Prostate gland (tissue), 2 donors: ENCODE measurements around the gene KCNN4. TPM values are rescaled to one million over a fixed set of nuclear protein-coding genes. Genes with fewer than 3 reads are reported as not detected.

Experiments
- DNase-seq: peaks from one replicate; pipeline ENCODE4 v3.0.0-alpha.2; 2019; ENCODE audit warnings: low spot score
- H3K27ac ChIP-seq, 2 donors: fragments of 200-600 bp; sonication (generic); 2 replicates each; pipeline ENCODE4 v1.5.1; 2017 to 2019
- H3K27me3 ChIP-seq: fragments of 200-600 bp; sonication (generic); replicated peaks from 2 replicates; pipeline ENCODE4 v1.5.1; 2019; ENCODE audit not compliant: insufficient read depth
- H3K36me3 ChIP-seq, 2 donors: fragments of 200-600 bp; sonication (generic); 1 replicate in 1 of 2; 2 replicates in 1 of 2; pipeline versions ENCODE4 v1.5.1 to v1.8.1; 2017 to 2019
- H3K4me1 ChIP-seq: fragments of 200-600 bp; sonication (generic); replicated peaks from 2 replicates; pipeline ENCODE4 v1.5.1; 2019
- H3K4me3 ChIP-seq, 2 donors: fragments of 200-600 bp; sonication (generic); 2 replicates each; pipeline ENCODE4 v1.5.1; 2017 to 2019
- H3K9me3 ChIP-seq: fragments of 200-600 bp; sonication (generic); 2 replicates; pipeline ENCODE4 v1.5.1; 2017
- CTCF ChIP-seq, 4 experiments: fragments of 200-600 bp in 2 of 4; fragments of 450-650 bp in 2 of 4; sonication (generic) in 2 of 4; IDR thresholded peaks; 1 replicate in 3 of 4; 2 replicates in 1 of 4; pipeline ENCODE4 v1.5.1; 2016 to 2019; ENCODE audit warnings: antibody characterized with exemption in 4 of 4, mild to moderate bottlenecking in 2 of 4, moderate library complexity in 2 of 4
- POLR2A ChIP-seq: fragments of 450-650 bp; IDR thresholded peaks from one replicate; pipeline ENCODE4 v1.6.1; 2016; ENCODE audit warnings: antibody characterized with exemption, mild to moderate bottlenecking
- POLR2AphosphoS5 ChIP-seq: sonication (generic); formaldehyde crosslinking; IDR thresholded peaks from one replicate; pipeline ENCODE4 v1.6.1; 2017; ENCODE audit warnings: antibody characterized with exemption
- WGBS: methylation state at CpG from one replicate; pipeline ENCODE4 v1.1.5; 2018; 5-methylcytosine and 5-hydroxymethylcytosine counted together
- intact Hi-C: fragments of 100-400 bp; cut with DNase I; formaldehyde crosslinking; loops from one replicate; pipeline ENCODE4 v1.14.2; 2022
- total RNA-seq, 2 donors: library from RNA; depleted of rRNA; stranded (reverse); fragments of >200 nt; gene quantifications; one replicate each; pipeline ENCODE4 v1.1.0, GENCODE V29; 2016

KCNN4 gene
- total RNA-seq, 2 donors from 2014 or later: 65.1 to 86.1 TPM

- 90% methylated on average over 3 of the region's 3 CpGs for WGBS
- TF ChIP-seq POLR2A (no peak), CTCF (IDR thresholded peaks at IDR 0.05) (no peak), POLR2AphosphoS5 (no peak)
- Histone ChIP-seq H3K9me3 (no peaks in the 10 kb centered on the region), H3K4me1 (no peaks in the 10 kb centered on the region), H3K36me3 (peaks cover 4 to 9% of the 10 kb centered on the region in 2 donors), H3K27ac (no peak overlapping the region), H3K4me3 (no peak overlapping the region), H3K27me3 (no peaks in the 10 kb centered on the region)
- intact Hi-C loops: no loop called here
- no peak for DNase-seq
Observed at GRCh38 chr19:43743059-43743458, 37.7 kb downstream of the KCNN4 start.

GRCh38 chr19:43741075-43741825 lies 39.5 kb downstream of the KCNN4 start:
- H3K27me3 ChIP-seq: no peaks in the 10 kb centered on the region
- no peak for TF ChIP-seq POLR2A
- no peak for TF ChIP-seq CTCF (IDR thresholded peaks at IDR 0.05)
- TF ChIP-seq POLR2AphosphoS5: no peak
- 88% methylated on average over 10 of the region's 10 CpGs for WGBS
- H3K4me1 ChIP-seq: no peaks in the 10 kb centered on the region
- peaks cover 7 to 11% of the 10 kb centered on the region in 2 donors for H3K36me3 ChIP-seq
- no peak for DNase-seq
- intact Hi-C loops: no loop called here
- peak overlapping the region; percentile 68 to 69 for H3K27ac ChIP-seq
- H3K4me3 ChIP-seq: no peak overlapping the region
- H3K9me3 ChIP-seq: no peaks in the 10 kb centered on the region

- 62% methylated on average over 16 of the region's 16 CpGs for WGBS
- Histone ChIP-seq H3K4me1 (no peaks in the 10 kb centered on the region), H3K4me3 (no peak overlapping the region), H3K27me3 (no peaks in the 10 kb centered on the region), H3K27ac (peak overlapping the region; percentile 68 to 69), H3K36me3 (peaks cover 7 to 13% of the 10 kb centered on the region in 2 donors), H3K9me3 (no peaks in the 10 kb centered on the region)
- TF ChIP-seq POLR2A (no peak), CTCF (IDR thresholded peaks at IDR 0.05) (no peak), POLR2AphosphoS5 (peak; percentile 29)
- peak; percentile 72 for DNase-seq
- intact Hi-C loops: no loop called here
Observed at GRCh38 chr19:43739439-43740235, 41.1 kb downstream of the KCNN4 start.

GRCh38 chr19:43738780-43739211 lies 42.0 kb downstream of the KCNN4 start:
- H3K4me3 ChIP-seq: no peak overlapping the region
- no peak for DNase-seq
- no peaks in the 10 kb centered on the region for H3K4me1 ChIP-seq
- peak overlapping the region in 1 of 2 donors; percentile 69 for H3K27ac ChIP-seq
- H3K36me3 ChIP-seq: peaks cover 7 to 15% of the 10 kb centered on the region in 2 donors
- intact Hi-C loops: no loop called here
- no peaks in the 10 kb centered on the region for H3K27me3 ChIP-seq
- no peak for TF ChIP-seq POLR2A
- no peak for TF ChIP-seq POLR2AphosphoS5
- TF ChIP-seq CTCF (IDR thresholded peaks at IDR 0.05): no peak
- H3K9me3 ChIP-seq: no peaks in the 10 kb centered on the region
- WGBS: 59% methylated on average over 5 of the region's 5 CpGs
